H1 (cell line): ENCODE data around the gene EYA4. TPM values are rescaled to one million over a fixed set of nuclear protein-coding genes. Genes with fewer than 3 reads are reported as not detected.

Source experiments
- CTCF ChIA-PET: fragments of 300-600 bp; sonication (Branson Sonifier 250); formaldehyde crosslinking; loops from one replicate; lab custom pipeline; 2021; ENCODE audit not compliant: partially characterized antibody; lab: Charles Lee
- POLR2A ChIA-PET: fragments of 300-600 bp; sonication (Branson Sonifier 250); formaldehyde crosslinking; loops from one replicate; lab custom pipeline; 2021; ENCODE audit warnings: inconsistent platforms; ENCODE audit not compliant: partially characterized antibody; lab: Charles Lee
- DNase-seq, 2 experiments: peaks; one replicate each; pipeline versions ENCODE4 v3.0.0 to v3.0.0-alpha.2; 2010 to 2022; ENCODE audit warnings: low spot score in 2 of 2, low read depth in 1 of 2, mixed read lengths in 1 of 2
- FAIRE-seq: peaks from 2 replicates; lab custom pipeline; 2011; peaks lifted over from hg19 to GRCh38; lab: Jason Lieb, UNC
- H2AFZ ChIP-seq: 2 replicates; pipeline ENCODE4 v1.8.1; 2012; ENCODE audit warnings: low read length, inconsistent platforms
- H2AK5ac ChIP-seq: 2 replicates; pipeline ENCODE4 v1.6.1; 2013; ENCODE audit warnings: low read depth, low read length
- H2BK120ac ChIP-seq: replicated peaks from 2 replicates; pipeline ENCODE3; 2013; ENCODE audit warnings: low read depth, low read length, inconsistent platforms
- H2BK12ac ChIP-seq: 2 replicates; pipeline ENCODE4 v1.6.1; 2013; ENCODE audit warnings: low read depth, low read length
- H2BK15ac ChIP-seq: 2 replicates; pipeline ENCODE4 v1.6.1; 2013; ENCODE audit warnings: low read length
- H2BK20ac ChIP-seq: 2 replicates; pipeline ENCODE4 v1.6.1; 2013; ENCODE audit warnings: low read length
- H2BK5ac ChIP-seq: 2 replicates; pipeline ENCODE4 v1.6.1; 2013; ENCODE audit warnings: low read depth, low read length
- H3K14ac ChIP-seq: 2 replicates; pipeline ENCODE4 v1.6.1; 2013; ENCODE audit warnings: inconsistent platforms; ENCODE audit not compliant: insufficient read length
- H3K18ac ChIP-seq: 2 replicates; pipeline ENCODE4 v1.6.1; 2013; ENCODE audit warnings: low read length; ENCODE audit errors: extremely low read depth
- H3K23ac ChIP-seq: 2 replicates; pipeline ENCODE4 v1.6.1; 2013; ENCODE audit warnings: inconsistent platforms; ENCODE audit not compliant: insufficient read length
- H3K23me2 ChIP-seq: 2 replicates; pipeline ENCODE4 v1.6.1; 2013; ENCODE audit warnings: low read depth, low read length
- H3K27ac ChIP-seq: 2 replicates; pipeline ENCODE4 v1.6.1; 2011; ENCODE audit warnings: low read depth, low read length, inconsistent platforms
- H3K27me3 ChIP-seq, 4 experiments: replicated peaks in 1 of 4; 1 replicate in 1 of 4; 2 replicates in 3 of 4; pipeline versions ENCODE4 v1.6.1 to v1.8.1; 2011 to 2013; ENCODE audit warnings: low read length in 3 of 4, mild to moderate bottlenecking in 3 of 4, inconsistent platforms in 2 of 4, mixed read lengths in 2 of 4, moderate library complexity in 1 of 4; ENCODE audit not compliant: control insufficient read depth in 3 of 4, insufficient read depth in 3 of 4; ENCODE audit errors: extremely low read depth in 1 of 4
- H3K36me3 ChIP-seq, 4 experiments: 2 replicates each; pipeline versions ENCODE4 v1.6.1 to v1.8.1; 2011 to 2013; ENCODE audit warnings: mild to moderate bottlenecking in 4 of 4, low read length in 3 of 4, moderate library complexity in 2 of 4, control low read depth in 1 of 4, inconsistent platforms in 1 of 4; ENCODE audit not compliant: insufficient read depth in 4 of 4, control insufficient read depth in 2 of 4
- H3K4ac ChIP-seq: replicated peaks from 2 replicates; pipeline ENCODE3; 2013; ENCODE audit warnings: low read length, low read depth, mixed read lengths, inconsistent platforms; ENCODE audit not compliant: insufficient read length
- H3K4me1 ChIP-seq, 4 experiments: replicated peaks in 1 of 4; 1 replicate in 1 of 4; 2 replicates in 3 of 4; pipeline versions ENCODE4 v1.6.1 to v1.8.1; 2011 to 2013; ENCODE audit warnings: low read length in 3 of 4, inconsistent platforms in 2 of 4, mixed read lengths in 1 of 4; ENCODE audit not compliant: insufficient read depth in 4 of 4, control insufficient read depth in 3 of 4
- H3K4me2 ChIP-seq, 2 experiments: 2 replicates each; pipeline versions ENCODE4 v1.6.1 to v1.8.1; 2011 to 2013; ENCODE audit warnings: low read depth in 2 of 2, low read length in 2 of 2, control low read depth in 1 of 2, inconsistent platforms in 1 of 2, mild to moderate bottlenecking in 1 of 2; ENCODE audit not compliant: insufficient read depth in 1 of 2
- H3K4me3 ChIP-seq, 4 experiments: fragments of 200-600, 300-600 bp in 1 of 4; sonication (generic), shearing (Covaris generic), sonication (Bioruptor Twin) in 1 of 4; 2 replicates each; pipeline versions ENCODE4 v1.5.1 to v1.8.1; 2011 to 2016; ENCODE audit warnings: low read length in 4 of 4, low read depth in 3 of 4, control low read depth in 2 of 4, inconsistent platforms in 2 of 4, mild to moderate bottlenecking in 2 of 4, mixed read lengths in 1 of 4, moderate library complexity in 1 of 4; ENCODE audit not compliant: insufficient read depth in 2 of 4; ENCODE audit errors: extremely low read depth in 1 of 4
- H3K56ac ChIP-seq: replicated peaks from 2 replicates; pipeline ENCODE3; 2013; ENCODE audit warnings: low read depth, mild to moderate bottlenecking, mixed read lengths, low read length, inconsistent platforms; ENCODE audit not compliant: insufficient read length
- H3K79me1 ChIP-seq: 2 replicates; pipeline ENCODE4 v1.6.1; 2013; ENCODE audit warnings: low read depth, low read length, control low read depth
- H3K79me2 ChIP-seq, 2 experiments: 2 replicates each; pipeline versions ENCODE4 v1.6.1 to v1.8.1; 2012 to 2013; ENCODE audit warnings: low read length in 2 of 2, mild to moderate bottlenecking in 2 of 2, inconsistent platforms in 1 of 2; ENCODE audit not compliant: insufficient read depth in 2 of 2, control insufficient read depth in 1 of 2
- H3K9ac ChIP-seq, 4 experiments: replicated peaks in 1 of 4; 1 replicate in 1 of 4; 2 replicates in 3 of 4; pipeline versions ENCODE4 v1.6.1 to v1.8.1; 2011 to 2013; ENCODE audit warnings: low read depth in 3 of 4, low read length in 3 of 4, control low read depth in 2 of 4, mild to moderate bottlenecking in 2 of 4, moderate library complexity in 2 of 4, inconsistent platforms in 1 of 4; ENCODE audit errors: extremely low read depth in 1 of 4
- H3K9me3 ChIP-seq, 2 experiments: 2 replicates each; pipeline versions ENCODE4 v1.6.1 to v1.8.1; 2012 to 2013; ENCODE audit warnings: mild to moderate bottlenecking in 2 of 2, moderate library complexity in 2 of 2, control low read depth in 1 of 2, inconsistent platforms in 1 of 2, low read depth in 1 of 2, low read length in 1 of 2, mixed read lengths in 1 of 2; ENCODE audit not compliant: insufficient read depth in 2 of 2
- H4K20me1 ChIP-seq, 2 experiments: replicated peaks in 1 of 2; 2 replicates each; pipeline versions ENCODE3 to v1.8.1; 2011 to 2013; ENCODE audit warnings: inconsistent platforms in 2 of 2, low read length in 2 of 2, mild to moderate bottlenecking in 1 of 2; ENCODE audit not compliant: insufficient read depth in 2 of 2, control insufficient read depth in 1 of 2
- H4K5ac ChIP-seq: 2 replicates; pipeline ENCODE4 v1.6.1; 2013; ENCODE audit warnings: low read length, low read depth, mixed read lengths, inconsistent platforms; ENCODE audit not compliant: insufficient read length
- H4K8ac ChIP-seq: 2 replicates; pipeline ENCODE4 v1.8.0; 2013; ENCODE audit warnings: mild to moderate bottlenecking, moderate library complexity, low read length, inconsistent platforms; ENCODE audit not compliant: insufficient read depth; ENCODE audit errors: extremely low read depth
- H4K91ac ChIP-seq: replicated peaks from 2 replicates; pipeline ENCODE3; 2013; ENCODE audit warnings: low read length, mixed read lengths, inconsistent platforms; ENCODE audit not compliant: insufficient read length
- MAFK ChIP-seq: IDR thresholded peaks from 2 replicates; pipeline ENCODE4 v1.6.1; 2012; ENCODE audit warnings: low read depth, mild to moderate bottlenecking, improper control_type of control experiment, low read length
- SIX5 ChIP-seq: IDR thresholded peaks from 2 replicates; pipeline ENCODE4 v1.6.1; 2011; ENCODE audit warnings: mild to moderate bottlenecking, low read depth, low read length
- WGBS, 2 experiments: shearing (Covaris generic) in 1 of 2; methylation state at CpG; one replicate each; pipeline versions ENCODE4 v1.1.6 to v1.1.7; 2013 to 2015; ENCODE audit warnings: low lambda C conversion rate in 2 of 2, mixed read lengths in 2 of 2, inconsistent platforms in 1 of 2, low coverage in 1 of 2, missing lambda C conversion rate in 1 of 2; ENCODE audit not compliant: insufficient replicate concordance in 2 of 2, insufficient coverage in 1 of 2, insufficient read length in 1 of 2; ENCODE audit errors: extremely low coverage in 1 of 2, missing lambda C conversion rate in 1 of 2; 5-methylcytosine and 5-hydroxymethylcytosine counted together
- polyA plus RNA-seq, 7 experiments: library from polyadenylated mRNA; depleted of rRNA in 3 of 7; stranded (reverse) in 5 of 7; unstranded in 2 of 7; fragments of >200 nt in 5 of 7; fragments of 200-250 nt in 2 of 7; gene quantifications; 1 replicate in 5 of 7; 2 replicates in 1 of 7; 4 replicates in 1 of 7; pipeline versions ENCODE4 v1.2.1 to v1.2.3, GENCODE V29; 2011 to 2013; ENCODE audit warnings: missing spikeins in 2 of 7, mixed read lengths in 2 of 7
- total RNA-seq: library from RNA; stranded (reverse); fragmentation: NEBNext Ultra II Directional; extraction: Animal tissue kit (Norgen Biotek cat#: 25700); gene quantifications from 2 replicates; pipeline ENCODE4 v1.2.1, GENCODE V29; 2021

EYA4 gene
- total and polyA plus RNA-seq, 2 of the 8 experiments (the other 6 are each of a cell fraction or from before 2014, with no cell fraction given): 0.06 to 0.17 TPM

DNA sequence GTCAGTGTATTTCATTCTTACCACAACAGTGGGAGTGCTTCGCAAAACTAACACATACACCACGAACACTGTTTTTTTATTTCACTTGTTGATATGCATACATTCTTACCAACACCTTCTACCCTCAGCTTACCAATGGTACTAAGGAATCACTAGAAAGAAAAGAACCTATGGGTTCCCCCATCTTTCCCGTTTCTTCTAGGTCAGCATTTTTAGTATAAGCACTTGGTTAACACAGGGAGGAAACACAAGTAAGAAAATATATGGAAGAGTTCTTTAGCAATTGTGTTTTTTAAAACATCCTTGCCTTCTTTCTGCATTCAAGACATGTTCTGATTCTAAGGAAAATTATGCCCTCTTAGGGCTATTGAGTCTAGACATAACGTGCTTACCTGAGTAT, 39.9 kb upstream of the EYA4 start:
- H2BK20ac ChIP-seq: no peak overlapping the region
- no peak overlapping the region for H4K8ac ChIP-seq
- no peaks in the 10 kb centered on the region for H3K9me3 ChIP-seq
- 84% methylated on average over 4 of the region's 4 CpGs; no CpG with 5 or more reads in 1 of the 2 experiments for WGBS, 2 experiments
- ChIA-PET CTCF (interaction anchor here (0.6 to 1.1 kb wide), 3 partner anchors 10 to 144 kb away, joined by 3 to 4 read pairs (median 3); no protein-coding TSS in a partner anchor), POLR2A (no interaction called here)
- H2BK5ac ChIP-seq: no peak overlapping the region
- H3K18ac ChIP-seq: no peak overlapping the region
- no peak overlapping the region for H2AK5ac ChIP-seq
- H3K27me3 ChIP-seq: peaks cover 0 to 1% (median 0%) of the 10 kb centered on the region in 4 experiments; a peak in 1 of 7 replicates
- H3K4me2 ChIP-seq: no peak overlapping the region
- no peaks in the 10 kb centered on the region for H3K79me1 ChIP-seq
- peak; percentile 18; the same call in 1 of the 2 replicates for TF ChIP-seq MAFK
- no peak for TF ChIP-seq SIX5
- H3K27ac ChIP-seq: no peak overlapping the region
- no peaks in the 10 kb centered on the region for H4K20me1 ChIP-seq
- no peak overlapping the region for H2BK120ac ChIP-seq
- FAIRE-seq (no peak), DNase-seq (no peak)
- no peak overlapping the region for H3K23ac ChIP-seq
- no peak overlapping the region for H3K14ac ChIP-seq
- no peak overlapping the region for H4K5ac ChIP-seq
- no peaks in the 10 kb centered on the region for H3K79me2 ChIP-seq
- H3K4me1 ChIP-seq: no peaks in the 10 kb centered on the region
- no peak overlapping the region for H2BK15ac ChIP-seq
- no peak overlapping the region for H3K4ac ChIP-seq
- no peak overlapping the region for H3K56ac ChIP-seq
- no peaks in the 10 kb centered on the region for H3K36me3 ChIP-seq
- H3K4me3 ChIP-seq: no peak overlapping the region
- H2AFZ ChIP-seq: no peak overlapping the region
- no peak overlapping the region for H2BK12ac ChIP-seq
- no peak overlapping the region for H4K91ac ChIP-seq
- no peaks in the 10 kb centered on the region for H3K23me2 ChIP-seq
- no peak overlapping the region for H3K9ac ChIP-seq
